ENCODE data around the gene SPEM3.

DNA sequence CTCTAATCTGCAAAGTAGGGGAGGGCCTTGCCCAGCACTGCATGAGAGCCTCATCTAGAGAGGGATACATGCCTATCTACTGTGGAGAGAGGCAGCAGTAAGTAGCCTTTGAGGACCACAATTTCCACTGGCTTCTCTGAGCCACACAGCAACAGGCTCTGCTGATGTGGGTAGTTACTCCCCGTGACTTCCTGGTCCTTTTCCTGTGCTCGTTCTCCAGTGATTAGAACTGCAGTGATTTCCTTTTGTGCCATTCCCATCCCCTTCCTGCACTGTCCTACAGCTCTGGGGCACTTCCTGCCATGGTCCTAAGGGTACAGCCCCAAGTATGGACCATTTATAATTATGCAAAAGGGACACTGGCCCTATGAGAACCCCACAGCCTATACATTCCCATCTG, 37.4 kb upstream of the SPEM3 start:
- no peak for TF ChIP-seq ZNF70 (CRISPR knock-in tag; IDR thresholded peaks at IDR 0.05)
- no peak for TF ChIP-seq SNAI2 (CRISPR knock-in tag; IDR thresholded peaks at IDR 0.05)
- no peak for TF ChIP-seq ARNTL (CRISPR knock-in tag; IDR thresholded peaks at IDR 0.05; ENCODE audit: borderline replicate concordance, low read depth)
